Measurements from ENCODE around the gene CREB5. TPM values are rescaled to one million over a fixed set of nuclear protein-coding genes. Genes with fewer than 3 reads are reported as not detected.

The CREB5 gene
- total and polyA plus RNA-seq, 2 of the 8 experiments (the other 6 are each of a cell fraction or from before 2014, with no cell fraction given), result 2.4 to 2.7 TPM

- no peak overlapping the region for H3K56ac ChIP-seq (replicated peaks; ENCODE audit: insufficient read length, low read depth, low read length)
- H3K18ac ChIP-seq (ENCODE audit: extremely low read depth, low read length), result no peak overlapping the region
- H3K9me3 ChIP-seq (ENCODE audit: insufficient read depth in 2 of 2, low read depth in 1 of 2, low read length in 1 of 2), result no peaks in the 10 kb centered on the region
- POLR2A ChIA-PET (ENCODE audit: partially characterized antibody), result no interaction called here
- no peak overlapping the region for H3K4me2 ChIP-seq (ENCODE audit: insufficient read depth in 1 of 2, low read depth in 2 of 2, low read length in 2 of 2)
- no peak overlapping the region for H2AFZ ChIP-seq (ENCODE audit: low read length)
- H3K27me3 ChIP-seq (replicated peaks in 1 of 4; ENCODE audit: control insufficient read depth in 3 of 4, extremely low read depth in 1 of 4, insufficient read depth in 3 of 4, low read length in 3 of 4), result no peaks in the 10 kb centered on the region; a peak in 1 of 7 replicates
- no peaks in the 10 kb centered on the region for H3K79me1 ChIP-seq (ENCODE audit: low read depth, low read length)
- H2BK20ac ChIP-seq (ENCODE audit: low read length), result no peak overlapping the region
- no peak overlapping the region for H2BK5ac ChIP-seq (ENCODE audit: low read depth, low read length)
- no peaks in the 10 kb centered on the region for H3K79me2 ChIP-seq (ENCODE audit: control insufficient read depth in 1 of 2, insufficient read depth in 2 of 2, low read length in 2 of 2)
- 0 out of 2 replicates have a peak overlapping the region, but pooled peaks have one; percentile 25 for H2BK15ac ChIP-seq (ENCODE audit: low read length)
- H3K4me3 ChIP-seq (ENCODE audit: extremely low read depth in 1 of 4, insufficient read depth in 2 of 4, low read depth in 3 of 4, low read length in 4 of 4), result no peak overlapping the region
- no peak overlapping the region for H4K5ac ChIP-seq (ENCODE audit: insufficient read length, low read depth, low read length)
- no peak overlapping the region for H3K4ac ChIP-seq (replicated peaks; ENCODE audit: insufficient read length, low read depth, low read length)
- no peaks in the 10 kb centered on the region for H4K20me1 ChIP-seq (replicated peaks in 1 of 2; ENCODE audit: control insufficient read depth in 1 of 2, insufficient read depth in 2 of 2, low read length in 2 of 2)
- no peaks in the 10 kb centered on the region for H3K4me1 ChIP-seq (replicated peaks in 1 of 4; ENCODE audit: control insufficient read depth in 3 of 4, insufficient read depth in 4 of 4, low read length in 3 of 4)
- H3K36me3 ChIP-seq (ENCODE audit: control insufficient read depth in 2 of 4, insufficient read depth in 4 of 4, low read length in 3 of 4), result no peaks in the 10 kb centered on the region
- H3K23me2 ChIP-seq (ENCODE audit: low read depth, low read length), result no peaks in the 10 kb centered on the region
- FAIRE-seq (no peak), DNase-seq (ENCODE audit: low read depth in 1 of 2, low spot score in 2 of 2) (no peak)
- no peak overlapping the region for H2BK120ac ChIP-seq (replicated peaks; ENCODE audit: low read depth, low read length)
- H3K23ac ChIP-seq (ENCODE audit: insufficient read length), result no peak overlapping the region
- H4K91ac ChIP-seq (replicated peaks; ENCODE audit: insufficient read length, low read length), result no peak overlapping the region
- no peak overlapping the region for H3K14ac ChIP-seq (ENCODE audit: insufficient read length)
- H2BK12ac ChIP-seq (ENCODE audit: low read depth, low read length), result no peak overlapping the region
- no peak for TF ChIP-seq KDM5A (IDR thresholded peaks at IDR 0.05; ENCODE audit: low read length)
- TF ChIP-seq KDM4A (IDR thresholded peaks at IDR 0.05; ENCODE audit: low read depth, low read length, severe bottlenecking), result no peak
- no peak for TF ChIP-seq TCF12 (IDR thresholded peaks at IDR 0.05; ENCODE audit: low read depth, low read length)
- no peak for TF ChIP-seq KDM1A (IDR thresholded peaks at IDR 0.05; ENCODE audit: borderline replicate concordance, low read length)
- TF ChIP-seq SP1 (IDR thresholded peaks at IDR 0.05; ENCODE audit: low read depth, low read length), result no peak
- TF ChIP-seq RBBP5 (IDR thresholded peaks at IDR 0.05; ENCODE audit: borderline replicate concordance, low read depth, low read length), result no peak
- no peak for TF ChIP-seq BCL11A (IDR thresholded peaks at IDR 0.05; ENCODE audit: low read depth in 2 of 2, low read length in 2 of 2)
- TF ChIP-seq BACH1 (IDR thresholded peaks at IDR 0.05; ENCODE audit: low read length), result no peak
- no peak for TF ChIP-seq CHD2 (IDR thresholded peaks at IDR 0.05; ENCODE audit: low read length)
- TF ChIP-seq NANOG (IDR thresholded peaks at IDR 0.05; ENCODE audit: insufficient read depth, low read depth, low read length, poor library complexity, severe bottlenecking), result no peak
- TF ChIP-seq CHD1 (IDR thresholded peaks at IDR 0.05; ENCODE audit: low read depth, low read length), result no peak
- CTCF ChIA-PET (ENCODE audit: partially characterized antibody), result no interaction called here
- no peak overlapping the region for H3K27ac ChIP-seq (ENCODE audit: low read depth, low read length)
- H3K9ac ChIP-seq (replicated peaks in 1 of 4; ENCODE audit: extremely low read depth in 1 of 4, low read depth in 3 of 4, low read length in 3 of 4), result no peak overlapping the region
- H2AK5ac ChIP-seq (ENCODE audit: low read depth, low read length), result no peak overlapping the region
- no peak overlapping the region for H4K8ac ChIP-seq (ENCODE audit: extremely low read depth, insufficient read depth, low read length)
Observed at GRCh38 chr7:28787106-28787505, 374.8 kb downstream of the CREB5 start.
